Glutamatergic neuron (in vitro differentiated cells): ENCODE data around the gene KCNH1. TPM values are rescaled to one million over a fixed set of nuclear protein-coding genes. Genes with fewer than 3 reads are reported as not detected.

Experiments used
- DNase-seq: peaks from one replicate; pipeline ENCODE4 v3.0.0; 2022
- H3K27ac Mint-ChIP-seq: one replicate; pipeline ENCODE4 v1.8.0; 2020; ENCODE audit warnings: mild to moderate bottlenecking, mixed read lengths, inconsistent platforms; ENCODE audit not compliant: unreplicated experiment
- H3K27me3 Mint-ChIP-seq: one replicate; pipeline ENCODE4 v1.8.0; 2020; ENCODE audit warnings: mild to moderate bottlenecking, moderate library complexity, mixed read lengths, inconsistent platforms; ENCODE audit not compliant: unreplicated experiment
- H3K36me3 Mint-ChIP-seq: one replicate; pipeline ENCODE4 v1.8.0; 2020; ENCODE audit warnings: mild to moderate bottlenecking, mixed read lengths, inconsistent platforms; ENCODE audit not compliant: unreplicated experiment
- H3K4me1 Mint-ChIP-seq: one replicate; pipeline ENCODE4 v1.8.0; 2020; ENCODE audit warnings: mild to moderate bottlenecking, low read depth, mixed read lengths, inconsistent platforms; ENCODE audit not compliant: unreplicated experiment
- H3K4me3 Mint-ChIP-seq: one replicate; pipeline ENCODE4 v1.8.0; 2020; ENCODE audit warnings: mild to moderate bottlenecking, mixed read lengths, inconsistent platforms; ENCODE audit not compliant: unreplicated experiment
- H3K9me3 Mint-ChIP-seq: one replicate; pipeline ENCODE4 v1.8.0; 2020; ENCODE audit warnings: mild to moderate bottlenecking, moderate library complexity, mixed read lengths, inconsistent platforms; ENCODE audit not compliant: unreplicated experiment
- CTCF ChIP-seq: fragments of 200-600 bp; sonication (generic); IDR thresholded peaks from one replicate; pipeline ENCODE4 v1.5.0; 2021; ENCODE audit not compliant: partially characterized antibody, unreplicated experiment
- total RNA-seq: library from RNA; stranded (reverse); fragmentation: NEBNext Ultra II Directional; extraction: Animal tissue kit (Norgen Biotek cat#: 25700); gene quantifications from one replicate; pipeline ENCODE4 v1.2.1, GENCODE V29; 2021; ENCODE audit not compliant: unreplicated experiment

KCNH1 gene
- total RNA-seq, 1 donor from 2014 or later, result 7.8 TPM

DNA sequence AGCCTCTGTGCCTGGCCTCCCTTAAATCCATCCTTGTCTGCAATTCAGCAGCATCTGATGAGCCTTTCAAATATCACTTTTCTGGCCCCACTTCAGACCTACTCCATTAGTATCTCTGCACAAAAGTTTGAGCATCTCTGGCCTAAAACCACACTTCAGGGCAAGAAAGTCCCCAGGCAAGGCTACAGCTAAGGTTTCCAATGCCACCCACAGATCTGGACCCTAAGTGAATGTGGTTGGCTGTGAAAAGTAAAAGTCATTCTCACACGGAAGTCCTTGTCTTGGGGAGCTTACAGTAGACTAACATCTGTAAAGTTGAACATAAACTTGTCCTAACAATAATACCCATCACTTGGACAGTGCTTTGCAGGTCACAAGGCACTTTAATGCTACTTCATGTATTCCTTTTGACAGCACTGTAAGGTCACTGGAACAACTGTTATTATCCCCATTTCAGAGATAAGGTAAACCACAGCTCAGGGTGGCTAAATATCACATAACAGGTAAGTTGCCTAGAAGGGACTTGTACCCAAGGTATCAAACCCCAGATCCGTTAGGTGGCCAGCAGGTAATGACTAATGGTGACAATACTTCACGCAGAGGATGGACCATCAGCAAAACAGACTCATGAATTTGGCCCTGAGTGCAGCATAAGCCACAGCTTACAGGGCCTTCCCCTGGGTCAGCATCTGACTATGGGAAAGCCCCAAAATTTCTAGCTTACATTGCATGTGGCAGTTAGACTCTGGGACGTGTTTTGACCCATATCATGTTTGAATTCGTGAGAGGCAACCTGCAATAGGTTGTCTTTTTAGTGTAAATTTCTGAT, 449.3 kb downstream of the KCNH1 start:
- no peak for TF ChIP-seq CTCF
- Mint-ChIP-seq H3K36me3 (no peaks in the 10 kb centered on the region), H3K4me3 (no peak overlapping the region), H3K27me3 (peaks cover 2% of the 10 kb centered on the region), H3K9me3 (peaks cover 2% of the 10 kb centered on the region), H3K4me1 (no peaks in the 10 kb centered on the region), H3K27ac (no peak overlapping the region)
- DNase-seq, result no peak

DNA sequence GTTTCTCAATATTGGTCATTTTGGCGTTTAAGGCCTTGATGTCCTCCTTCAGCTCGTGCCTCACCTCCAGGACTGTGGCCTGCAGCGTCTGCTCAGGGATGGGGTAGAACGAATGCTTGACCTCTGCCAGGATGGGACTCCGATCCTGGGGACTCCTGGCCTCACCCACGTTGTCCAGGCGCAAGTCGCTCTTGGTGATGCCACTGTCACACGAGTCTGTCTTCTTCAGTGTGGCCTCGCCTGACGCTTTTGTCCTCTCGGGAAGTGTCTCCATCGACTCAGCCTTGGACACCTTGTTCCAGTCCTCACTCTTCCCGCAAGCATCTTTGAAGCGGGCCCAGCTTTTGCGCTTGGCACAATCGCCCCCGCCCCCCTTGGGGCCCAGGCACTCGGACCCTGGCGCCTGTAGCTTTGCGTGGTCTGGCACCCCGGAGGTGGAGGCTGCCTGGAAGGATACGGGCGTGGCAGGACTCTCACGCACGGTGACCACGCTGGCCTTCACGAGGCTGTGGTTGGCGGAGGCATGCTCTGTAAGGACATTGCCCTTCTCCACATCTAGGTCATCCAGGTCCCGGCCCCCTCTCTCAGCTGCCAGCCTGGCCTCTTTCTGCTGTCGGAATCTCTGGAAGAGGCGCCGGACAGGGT, 450.4 kb downstream of the KCNH1 start:
- TF ChIP-seq CTCF, result no peak
- no peak overlapping the region for H3K27ac Mint-ChIP-seq
- H3K9me3 Mint-ChIP-seq, result peaks cover 2% of the 10 kb centered on the region
- H3K4me1 Mint-ChIP-seq, result no peaks in the 10 kb centered on the region
- H3K4me3 Mint-ChIP-seq, result no peak overlapping the region
- DNase-seq, result no peak
- H3K36me3 Mint-ChIP-seq, result peaks cover 6% of the 10 kb centered on the region
- H3K27me3 Mint-ChIP-seq, result peaks cover 2% of the 10 kb centered on the region

- no peak for DNase-seq
- H3K4me3 Mint-ChIP-seq, result no peak overlapping the region
- H3K36me3 Mint-ChIP-seq, result peaks cover 9% of the 10 kb centered on the region
- H3K27ac Mint-ChIP-seq, result no peak overlapping the region
- no peaks in the 10 kb centered on the region for H3K4me1 Mint-ChIP-seq
- peaks cover 2% of the 10 kb centered on the region for H3K27me3 Mint-ChIP-seq
- TF ChIP-seq CTCF, result no peak
- H3K9me3 Mint-ChIP-seq, result peaks cover 2% of the 10 kb centered on the region
These were observed 452.8 kb downstream of the KCNH1 start for GRCh38 chr1:210681158-210681557.

GRCh38 chr1:210678306-210678705, 455.6 kb downstream of the KCNH1 start:
- no peak for DNase-seq
- H3K4me3 Mint-ChIP-seq, result no peak overlapping the region
- peaks cover 9% of the 10 kb centered on the region for H3K36me3 Mint-ChIP-seq
- H3K27ac Mint-ChIP-seq, result no peak overlapping the region
- no peaks in the 10 kb centered on the region for H3K4me1 Mint-ChIP-seq
- H3K27me3 Mint-ChIP-seq, result no peaks in the 10 kb centered on the region
- no peak for TF ChIP-seq CTCF
- H3K9me3 Mint-ChIP-seq, result peaks cover 5% of the 10 kb centered on the region

GRCh38 chr1:210677533-210677932, 456.4 kb downstream of the KCNH1 start:
- Mint-ChIP-seq H3K4me3 (no peak overlapping the region), H3K27ac (no peak overlapping the region), H3K4me1 (peaks cover 3% of the 10 kb centered on the region), H3K27me3 (peaks cover under 1% of the 10 kb centered on the region), H3K9me3 (peaks cover 7% of the 10 kb centered on the region), H3K36me3 (peaks cover 9% of the 10 kb centered on the region)
- no peak for TF ChIP-seq CTCF
- DNase-seq, result no peak
